ENCODE measurements around the gene NPFF. TPM values are rescaled to one million over a fixed set of nuclear protein-coding genes. Genes with fewer than 3 reads are reported as not detected.
"Not testable (repeated sequence)": the region's sequence is repeated elsewhere in the genome, so short reads cannot be mapped to it uniquely, and the experiment has no call there.

NPFF gene
- polyA plus RNA-seq, 1 experiment: not detected

GRCh38 chr12:53481939-53482586, 25.2 kb downstream of the NPFF start:
- ChIA-PET CTCF (interaction anchor here (1.2 to 1.5 kb wide), 3 partner anchors 61 to 160 kb away, joined by 3 to 7 read pairs (median 6); partner anchors contain the start of gene AAAS), POLR2A (interaction anchor here (0.6 to 6.2 kb wide), 9 partner anchors 9 to 157 kb away, joined by 3 to 50 read pairs (median 4); partner anchors contain the start of genes MAP3K12 and TARBP2)
- H3K9me3 ChIP-seq (ENCODE audit: control insufficient read depth, insufficient read depth, low read length): no peaks in the 10 kb centered on the region
- peak overlapping the region; percentile 52 for H3K27ac ChIP-seq (ENCODE audit: low read depth, low read length)
- peak; percentile 31 for TF ChIP-seq CTCF (IDR thresholded peaks at IDR 0.05; ENCODE audit: low read depth, low read length)
- no peak for DNase-seq (ENCODE audit: low read depth, low spot score)
- no peaks in the 10 kb centered on the region for H3K27me3 ChIP-seq (ENCODE audit: control insufficient read depth, insufficient read depth, low read length)
- H3K4me3 ChIP-seq (ENCODE audit: low read depth, low read length): no peak overlapping the region

DNA sequence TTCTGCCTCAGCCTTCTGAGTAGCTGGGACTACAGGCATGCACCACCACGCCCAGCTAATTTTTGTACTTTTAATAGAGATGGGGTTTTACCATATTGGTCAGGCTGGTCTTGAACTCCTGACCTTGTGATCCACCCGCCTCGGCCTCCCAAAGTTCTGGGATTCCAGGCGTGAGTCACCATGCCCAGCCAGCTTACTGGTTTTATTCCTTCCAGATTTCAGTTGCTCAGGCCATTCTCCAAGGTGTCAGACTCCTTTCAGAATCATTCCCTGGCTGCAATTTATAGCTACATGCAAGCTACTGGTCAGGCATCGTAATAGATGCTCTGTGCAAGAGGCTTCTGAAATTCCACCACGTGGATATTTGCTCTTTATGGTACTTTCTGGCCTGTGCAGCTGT, 25.8 kb downstream of the NPFF start:
- not testable (repeated sequence) for H3K27me3 ChIP-seq (ENCODE audit: control insufficient read depth, insufficient read depth, low read length); H3K4me3 ChIP-seq (ENCODE audit: low read depth, low read length); H3K9me3 ChIP-seq (ENCODE audit: control insufficient read depth, insufficient read depth, low read length); DNase-seq (ENCODE audit: low read depth, low spot score)
- CTCF ChIA-PET: interaction anchor here (1.2 to 1.5 kb wide), 3 partner anchors 60 to 160 kb away, joined by 3 to 7 read pairs (median 6); partner anchors contain the start of gene AAAS
- POLR2A ChIA-PET: interaction anchor here (0.6 to 6.2 kb wide), 8 partner anchors 9 to 157 kb away, joined by 3 to 50 read pairs (median 4); partner anchors contain the start of genes MAP3K12 and TARBP2
- H3K27ac ChIP-seq (ENCODE audit: low read depth, low read length): peak overlapping the region; percentile 3

GRCh38 chr12:53480491-53481442, 26.5 kb downstream of the NPFF start:
- Histone ChIP-seq H3K4me3 (ENCODE audit: low read depth, low read length) (no peak overlapping the region), H3K27ac (ENCODE audit: low read depth, low read length) (peak overlapping the region; percentile 31), H3K27me3 (ENCODE audit: control insufficient read depth, insufficient read depth, low read length) (no peaks in the 10 kb centered on the region), H3K9me3 (ENCODE audit: control insufficient read depth, insufficient read depth, low read length) (no peaks in the 10 kb centered on the region)
- CTCF ChIA-PET: interaction anchor here (1.2 to 1.5 kb wide), 4 partner anchors 60 to 160 kb away, joined by 3 to 7 read pairs (median 5); partner anchors contain the start of gene AAAS
- POLR2A ChIA-PET: interaction anchor here (1.1 to 6.2 kb wide), 7 partner anchors 10 to 156 kb away, joined by 3 to 50 read pairs (median 4); partner anchors contain the start of genes MAP3K12 and TARBP2
- TF ChIP-seq CTCF (IDR thresholded peaks at IDR 0.05; ENCODE audit: low read depth, low read length): no peak
- DNase-seq (ENCODE audit: low read depth, low spot score): no peak

DNA sequence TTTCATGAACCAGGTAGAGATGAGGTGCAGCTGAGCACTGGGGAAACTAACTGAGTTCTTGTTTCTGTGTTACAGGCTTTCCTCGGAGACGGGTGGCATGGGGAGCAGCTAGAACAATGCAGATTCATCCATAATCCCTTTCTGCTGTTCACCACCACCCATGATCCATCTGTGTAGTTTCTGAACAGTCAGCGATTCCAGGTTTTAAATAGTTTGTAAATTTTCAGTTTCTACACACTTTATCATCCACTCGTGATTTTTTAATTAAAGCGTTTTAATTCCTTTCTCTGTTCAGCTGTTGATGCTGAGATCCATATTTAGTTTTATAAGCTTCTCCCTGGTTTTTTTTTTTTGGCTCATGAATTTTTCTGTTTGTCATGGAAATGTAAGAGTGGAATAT, 28.0 kb downstream of the NPFF start:
- no peak overlapping the region for H3K27ac ChIP-seq (ENCODE audit: low read depth, low read length)
- DNase-seq (ENCODE audit: low read depth, low spot score): no peak
- ChIA-PET POLR2A (interaction anchor here (0.6 to 6.2 kb wide), 3 partner anchors 20 to 38 kb away, joined by 3 to 50 read pairs (median 11); partner anchors contain the start of genes MAP3K12, PRR13 and TARBP2), CTCF (interaction anchor here (0.6 to 1.9 kb wide), 4 partner anchors 29 to 158 kb away, joined by 4 to 8 read pairs (median 6); partner anchors contain the start of gene AAAS)
- no peaks in the 10 kb centered on the region for H3K27me3 ChIP-seq (ENCODE audit: control insufficient read depth, insufficient read depth, low read length)
- no peaks in the 10 kb centered on the region for H3K9me3 ChIP-seq (ENCODE audit: control insufficient read depth, insufficient read depth, low read length)
- no peak overlapping the region for H3K4me3 ChIP-seq (ENCODE audit: low read depth, low read length)
- TF ChIP-seq CTCF (IDR thresholded peaks at IDR 0.05; ENCODE audit: low read depth, low read length): no peak

- POLR2A ChIA-PET: interaction anchor here (0.6 to 6.2 kb wide), 4 partner anchors 15 to 38 kb away, joined by 3 to 50 read pairs (median 10); partner anchors contain the start of genes MAP3K12, PRR13 and TARBP2
- TF ChIP-seq CTCF (IDR thresholded peaks at IDR 0.05; ENCODE audit: low read depth, low read length): no peak
- no peaks in the 10 kb centered on the region for H3K27me3 ChIP-seq (ENCODE audit: control insufficient read depth, insufficient read depth, low read length)
- no peak overlapping the region for H3K4me3 ChIP-seq (ENCODE audit: low read depth, low read length)
- H3K9me3 ChIP-seq (ENCODE audit: control insufficient read depth, insufficient read depth, low read length): no peaks in the 10 kb centered on the region
- no peak overlapping the region for H3K27ac ChIP-seq (ENCODE audit: low read depth, low read length)
- no peak for DNase-seq (ENCODE audit: low read depth, low spot score)
- CTCF ChIA-PET: interaction anchor here (0.6 to 1.9 kb wide), 5 partner anchors 29 to 158 kb away, joined by 4 to 8 read pairs (median 7); partner anchors contain the start of gene AAAS
Observed at GRCh38 chr12:53478865-53479264, 28.4 kb downstream of the NPFF start.
